ENCODE data around the gene RNF207.

DNA sequence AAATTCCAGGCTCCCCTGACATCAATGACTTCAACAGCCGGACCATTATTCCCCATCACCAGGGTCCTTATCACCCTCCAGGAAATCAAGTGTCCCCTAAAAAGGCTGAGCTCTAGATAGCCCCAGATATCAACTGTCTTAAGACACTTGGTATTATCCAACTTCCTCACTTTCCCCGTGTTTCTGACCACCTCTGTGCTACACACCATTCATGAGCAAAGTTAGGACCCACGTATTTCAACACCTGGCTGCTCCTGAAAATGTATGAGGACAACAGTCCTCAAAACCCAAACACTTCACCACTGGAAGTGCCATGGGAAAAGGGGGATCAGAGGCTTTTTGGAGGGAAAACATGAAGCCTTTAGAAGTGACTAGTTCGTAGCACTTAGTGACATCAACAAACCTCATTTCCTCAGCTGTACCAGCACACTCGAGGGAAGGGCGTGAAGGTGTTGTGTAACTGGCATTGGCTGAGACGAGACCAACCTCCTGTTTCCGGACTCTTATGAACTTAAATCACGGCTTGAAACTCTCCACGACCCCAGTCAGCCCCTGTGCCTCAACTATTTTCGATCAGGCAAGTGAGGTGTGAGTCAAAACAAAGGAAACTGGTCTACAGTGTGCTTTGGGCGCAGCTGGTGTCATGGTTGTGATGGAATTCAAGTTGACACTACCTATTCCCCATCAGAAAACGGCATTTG lies 21.7 kb upstream of the RNF207 start:
- TF ChIP-seq, protein P1, sequence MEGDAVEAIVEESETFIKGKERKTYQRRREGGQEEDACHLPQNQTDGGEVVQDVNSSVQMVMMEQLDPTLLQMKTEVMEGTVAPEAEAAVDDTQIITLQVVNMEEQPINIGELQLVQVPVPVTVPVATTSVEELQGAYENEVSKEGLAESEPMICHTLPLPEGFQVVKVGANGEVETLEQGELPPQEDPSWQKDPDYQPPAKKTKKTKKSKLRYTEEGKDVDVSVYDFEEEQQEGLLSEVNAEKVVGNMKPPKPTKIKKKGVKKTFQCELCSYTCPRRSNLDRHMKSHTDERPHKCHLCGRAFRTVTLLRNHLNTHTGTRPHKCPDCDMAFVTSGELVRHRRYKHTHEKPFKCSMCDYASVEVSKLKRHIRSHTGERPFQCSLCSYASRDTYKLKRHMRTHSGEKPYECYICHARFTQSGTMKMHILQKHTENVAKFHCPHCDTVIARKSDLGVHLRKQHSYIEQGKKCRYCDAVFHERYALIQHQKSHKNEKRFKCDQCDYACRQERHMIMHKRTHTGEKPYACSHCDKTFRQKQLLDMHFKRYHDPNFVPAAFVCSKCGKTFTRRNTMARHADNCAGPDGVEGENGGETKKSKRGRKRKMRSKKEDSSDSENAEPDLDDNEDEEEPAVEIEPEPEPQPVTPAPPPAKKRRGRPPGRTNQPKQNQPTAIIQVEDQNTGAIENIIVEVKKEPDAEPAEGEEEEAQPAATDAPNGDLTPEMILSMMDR (conservative IDR thresholded peaks at IDR 0.05; ENCODE audit: low read depth, low read length): no peak
- TF ChIP-seq EZH2 (IDR thresholded peaks at IDR 0.05; ENCODE audit: borderline replicate concordance, low read depth, low read length, poor library complexity, severe bottlenecking): no peak
